ENCODE results near the gene HTT-AS.

- TF ChIP-seq CTCF (IDR thresholded peaks at IDR 0.05), result no peak
- no peak for TF ChIP-seq POLR2AphosphoS5 (IDR thresholded peaks at IDR 0.05)
These were observed 40.1 kb downstream of the HTT-AS start for GRCh38 chr4:3034231-3034630.
